Myocyte (in vitro differentiated cells): ENCODE measurements around the gene C11orf68. TPM values are rescaled to one million over a fixed set of nuclear protein-coding genes. Genes with fewer than 3 reads are reported as not detected.

ENCODE experiments used
- DNase-seq: peaks from one replicate; pipeline ENCODE4 v3.0.0-alpha.2; 2012; ENCODE audit warnings: low read depth
- total RNA-seq: library from RNA; depleted of rRNA; stranded (reverse); fragments of >200 nt; gene quantifications from 2 replicates; pipeline ENCODE4 v1.2.3, GENCODE V29; 2014

Gene C11orf68
- total RNA-seq, 1 donor from 2014 or later: 36.2 TPM

DNA sequence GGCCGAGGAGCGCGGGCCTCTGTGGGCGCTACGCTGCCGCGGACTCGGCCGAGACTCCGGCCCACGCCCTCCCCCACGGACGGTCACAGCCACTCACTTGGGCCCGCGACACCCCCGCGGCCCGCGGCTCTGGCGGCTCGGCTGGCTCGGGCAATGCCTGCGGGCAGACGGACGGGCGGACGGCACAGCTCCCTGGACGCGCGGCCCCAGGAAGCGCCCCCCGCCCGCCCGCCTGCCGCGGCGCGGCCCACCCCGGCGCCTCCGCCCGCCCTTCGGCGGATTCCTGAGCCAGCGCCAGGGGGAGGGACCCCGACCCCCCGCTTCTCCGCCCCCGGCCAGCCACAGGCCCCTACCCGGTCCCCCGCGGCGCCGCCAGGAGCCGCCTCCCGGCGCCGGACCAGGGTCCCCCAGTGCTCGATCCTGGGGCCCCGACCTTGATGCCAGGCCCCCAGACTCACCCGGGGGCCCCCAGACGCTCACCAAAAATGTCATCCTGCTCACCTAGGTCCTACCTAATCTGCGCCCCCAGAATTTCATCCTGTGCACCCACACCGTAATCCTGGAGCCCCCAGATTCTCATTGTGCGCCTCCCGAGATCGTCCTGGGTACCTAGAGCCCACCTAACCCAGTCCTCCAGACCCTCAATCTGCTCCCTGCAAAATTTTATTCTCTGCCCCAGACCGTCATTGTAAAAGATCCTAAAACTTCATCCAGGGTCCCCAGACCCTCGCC, 46.1 kb downstream of the C11orf68 start, which contains the start of gene EFEMP2:
EFEMP2 (minus strand) TSS at position 215 of the 732 bp plus-strand sequence. CDS start 446 bp downstream, outside the sequence.
- peak; percentile 48 for DNase-seq

DNA sequence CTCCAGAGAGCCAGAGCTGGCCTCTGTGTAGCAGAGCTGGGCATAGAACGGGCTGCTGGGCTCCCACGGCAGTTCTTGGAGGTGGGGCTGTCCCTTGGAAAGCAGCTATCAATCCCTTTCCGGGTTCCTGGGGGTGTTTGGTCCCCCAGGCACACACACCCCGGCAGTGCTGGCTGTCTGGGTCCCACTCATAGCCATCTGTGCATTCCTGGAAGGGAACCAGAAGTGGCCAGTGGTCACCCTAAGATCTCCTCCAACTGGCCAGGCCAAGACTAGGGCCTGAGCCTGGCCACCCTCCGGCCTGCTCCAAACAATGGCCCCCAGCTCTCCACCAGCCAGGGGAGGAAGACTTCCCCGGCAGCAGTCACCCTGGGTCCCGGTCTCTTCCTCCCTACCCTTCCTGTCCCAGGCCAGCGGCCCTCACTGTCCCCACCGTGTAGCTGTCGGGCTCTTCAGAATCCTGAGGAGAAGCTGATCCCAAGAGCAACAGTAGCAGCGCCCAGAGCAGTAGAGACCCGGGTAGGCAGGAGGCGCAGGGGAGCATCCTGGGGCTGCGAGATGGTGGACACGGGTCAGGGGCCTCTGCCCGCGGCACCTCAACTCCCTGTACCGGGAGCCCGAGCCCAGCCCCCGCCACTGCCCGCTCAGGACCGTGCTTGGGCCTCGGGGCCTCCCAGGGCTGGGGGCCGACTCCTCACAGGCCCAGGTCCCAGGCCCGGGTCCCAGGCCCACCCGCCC, 46.9 kb downstream of the C11orf68 start:
- peak; percentile 64 for DNase-seq

DNA sequence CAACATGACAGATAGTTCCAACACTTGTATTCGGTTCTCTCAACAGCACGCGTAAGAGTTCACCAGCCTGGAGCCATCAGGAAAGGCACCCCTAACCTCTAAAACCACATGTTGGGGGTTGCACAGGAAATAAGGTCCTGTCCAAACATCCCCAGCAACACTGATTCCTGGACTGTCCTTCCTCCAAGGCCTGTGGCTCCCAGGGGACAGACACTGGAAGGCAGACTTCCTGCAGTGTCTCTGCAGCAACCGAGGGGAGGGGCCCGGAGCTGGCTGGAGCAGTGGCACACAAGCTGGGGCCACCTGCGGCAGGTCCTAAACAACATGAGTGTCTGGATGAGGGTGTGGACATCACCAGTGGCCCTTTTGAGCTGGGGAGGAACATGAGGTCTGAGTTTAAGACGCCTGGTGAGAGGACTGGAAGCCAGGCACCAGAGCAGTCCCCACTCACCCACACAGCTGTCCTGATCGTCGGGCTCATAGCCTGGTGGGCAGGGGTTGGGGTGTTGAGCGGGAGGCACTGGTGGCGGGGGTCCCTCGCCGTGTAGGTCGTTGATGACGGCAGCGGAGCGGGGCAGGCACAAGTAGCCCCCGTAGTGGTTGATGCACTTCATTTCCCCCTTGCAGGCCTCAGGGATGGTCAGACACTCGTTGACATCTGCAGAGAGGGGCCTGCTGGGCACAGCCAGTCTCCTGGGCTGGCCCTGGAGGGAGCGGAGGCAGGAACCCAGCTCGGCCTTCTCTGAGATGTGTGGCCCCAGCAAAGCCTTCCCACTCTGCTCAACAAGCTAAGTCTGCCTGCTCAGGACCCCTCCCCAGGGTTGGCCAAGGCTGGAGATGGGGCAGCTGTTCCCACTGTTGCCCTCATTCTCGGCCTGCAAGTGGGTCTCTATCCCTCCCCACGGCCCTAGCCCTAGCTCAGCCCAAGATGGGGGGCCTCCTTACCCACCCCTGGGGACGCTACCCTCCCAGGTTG, 47.9 kb downstream of the C11orf68 start:
- DNase-seq: no peak

DNA sequence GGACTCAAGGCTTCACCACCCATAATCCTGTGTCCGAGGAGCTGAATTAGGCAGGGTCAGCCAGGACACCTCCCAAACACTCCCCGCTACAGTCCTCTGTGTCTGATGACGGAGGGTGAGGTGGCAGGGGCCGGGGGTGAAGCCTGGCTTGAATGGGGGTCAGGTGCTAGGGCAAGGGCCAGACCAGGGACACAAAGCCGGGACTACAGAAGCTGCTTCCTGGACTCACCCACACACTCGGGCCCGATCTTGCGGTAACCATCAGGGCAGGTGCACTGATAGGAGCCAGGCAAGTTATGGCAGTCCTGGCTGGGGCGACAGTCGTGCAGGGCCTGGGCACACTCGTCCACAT, 48.6 kb downstream of the C11orf68 start:
- no peak for DNase-seq

DNA sequence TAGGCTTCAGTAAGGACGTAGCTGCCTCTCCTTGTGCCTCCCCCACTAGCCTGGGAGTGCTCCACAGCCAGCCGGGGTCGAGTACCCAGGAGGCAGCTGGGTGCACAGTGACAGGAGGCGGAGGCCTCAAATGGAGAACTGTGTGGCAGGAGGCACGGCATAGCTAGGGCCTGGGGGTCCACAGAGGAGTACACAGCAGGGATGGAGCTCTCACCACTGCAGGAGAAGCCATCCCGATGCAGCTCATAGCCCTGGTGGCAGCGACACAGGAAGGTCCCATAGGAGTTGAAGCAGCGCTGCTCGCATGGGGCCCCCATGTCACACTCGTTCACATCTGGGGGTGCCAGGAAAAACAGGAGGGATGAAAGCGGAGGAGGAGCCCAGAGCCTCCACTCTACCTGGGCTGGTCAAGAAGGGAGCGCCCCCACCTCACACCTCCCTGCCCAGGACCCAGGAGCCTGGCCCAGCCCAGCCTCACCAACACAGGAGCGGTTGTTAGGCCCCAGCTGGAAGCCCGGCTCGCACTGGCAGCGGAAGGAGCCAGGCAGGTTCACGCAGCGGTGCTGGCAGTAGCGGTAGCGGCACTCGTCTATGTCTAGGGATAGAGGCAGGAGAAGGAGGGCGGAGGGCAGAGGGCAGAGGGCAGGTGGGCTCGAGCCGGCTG, 49.1 kb downstream of the C11orf68 start:
- no peak for DNase-seq

DNA sequence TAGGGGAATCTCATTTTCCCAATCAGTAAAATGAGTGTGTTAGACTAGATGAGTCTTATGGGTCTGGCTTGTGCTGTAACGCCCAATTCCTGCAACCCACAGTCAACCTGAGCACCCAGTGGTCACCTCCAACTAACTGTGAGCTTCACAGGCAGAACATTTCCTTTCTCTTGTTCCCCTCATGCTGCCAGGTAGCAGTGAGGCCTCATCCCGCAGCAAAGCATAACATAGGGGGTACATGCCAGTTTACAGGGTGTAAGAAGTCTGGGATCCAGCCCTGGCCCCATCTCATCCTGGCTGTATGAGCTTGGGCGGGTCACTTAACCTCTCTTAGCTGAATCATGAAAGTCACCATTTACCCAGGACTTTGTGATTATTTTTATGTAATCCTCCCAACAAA, 50.0 kb downstream of the C11orf68 start:
- no peak for DNase-seq

DNA sequence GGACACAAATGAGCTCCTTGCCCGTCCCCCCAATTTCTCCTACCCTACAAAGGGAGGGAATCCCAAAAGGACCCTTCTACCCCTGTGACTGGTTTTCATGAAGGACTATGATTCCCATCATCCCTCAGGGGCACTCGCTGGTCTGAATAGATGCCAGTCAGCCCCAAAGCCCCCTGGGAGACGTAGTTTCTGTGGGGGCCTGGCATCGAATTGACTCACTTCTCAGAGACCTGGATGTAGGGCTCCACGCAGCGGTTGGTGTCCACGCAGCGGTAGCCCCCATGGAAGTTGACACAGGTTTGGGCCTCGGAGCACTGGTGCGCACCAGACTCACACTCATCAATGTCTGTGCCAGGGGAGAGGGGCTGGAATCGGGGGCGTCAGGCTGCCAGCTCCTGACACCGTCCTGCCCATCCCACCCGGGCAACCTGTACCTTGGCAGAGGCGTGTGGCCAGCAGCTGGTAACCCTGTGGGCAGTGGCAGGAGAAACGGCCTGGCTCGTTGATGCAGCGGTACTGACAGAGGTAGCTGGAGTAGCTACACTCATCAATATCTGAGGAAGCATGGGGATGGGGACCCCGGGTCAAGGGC, 50.7 kb downstream of the C11orf68 start:
- DNase-seq: no peak

DNA sequence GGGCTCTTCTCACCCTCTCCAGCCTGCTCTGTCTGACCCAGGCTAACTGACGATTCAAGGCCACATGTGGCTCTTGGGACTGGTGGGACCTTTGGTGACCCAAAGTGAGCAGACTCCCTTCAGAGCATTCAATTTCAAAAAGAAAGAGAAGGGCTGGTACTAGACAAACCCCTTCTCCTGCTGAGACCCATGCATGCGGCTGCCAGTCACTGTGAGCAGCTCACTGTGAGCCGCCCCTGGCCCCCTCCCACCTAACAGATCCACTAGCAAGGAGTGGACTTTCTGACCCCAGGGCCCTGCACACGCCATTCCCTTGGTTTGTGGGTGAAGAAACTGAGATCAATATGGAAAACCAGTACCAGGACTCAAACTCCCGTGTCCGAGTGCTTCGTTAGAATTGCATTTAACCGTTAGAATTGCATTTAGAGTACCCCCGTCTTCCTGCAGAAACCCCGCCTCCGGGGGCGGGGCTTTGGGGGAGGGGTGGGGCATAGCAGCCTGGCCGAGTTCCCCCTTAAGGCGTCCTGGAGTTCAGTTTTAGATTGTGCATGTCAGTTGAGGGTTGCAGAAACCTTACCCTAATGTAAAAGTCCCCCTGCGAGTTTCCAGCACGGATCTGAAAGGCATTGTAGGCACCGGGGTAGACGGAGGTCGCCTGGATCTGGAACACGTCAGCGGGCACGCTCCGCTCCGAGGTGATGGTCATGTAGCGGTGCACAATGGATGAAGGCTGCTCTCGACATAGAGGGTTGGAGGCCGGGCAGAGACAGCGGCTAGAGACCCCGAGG, 51.4 kb downstream of the C11orf68 start:
- DNase-seq: no peak

Other genes with a start within 250 kb of the C11orf68 start
- gene KAT5, start 206.8 kb downstream of the C11orf68 start, total RNA-seq: 37.8 and 43.2 TPM in 2 replicates
- 37.1 and 83.3 TPM in 2 replicates for gene RNASEH2C, start 198.3 kb downstream of the C11orf68 start, total RNA-seq
- gene AP5B1, start 138.1 kb downstream of the C11orf68 start, total RNA-seq: 9.8 and 10.2 TPM in 2 replicates
- not detected in 2 replicates for gene OVOL1, start 132.0 kb downstream of the C11orf68 start, total RNA-seq
- 0.36 and 0.40 TPM in 2 replicates for gene SNX32, start 85.1 kb downstream of the C11orf68 start, total RNA-seq
- 748 and 837 TPM in 2 replicates for gene CFL1, start 60.9 kb downstream of the C11orf68 start, total RNA-seq
- gene MUS81, start 58.6 kb downstream of the C11orf68 start, total RNA-seq: 46.8 and 47.6 TPM in 2 replicates
- 124 and 141 TPM in 2 replicates for gene EFEMP2, start 46.3 kb downstream of the C11orf68 start, total RNA-seq
- not detected in 2 replicates for gene CTSW, start 39.2 kb downstream of the C11orf68 start, total RNA-seq
- gene FIBP, start 30.6 kb downstream of the C11orf68 start, total RNA-seq: 92.4 and 103 TPM in 2 replicates
- gene CCDC85B, start 28.4 kb downstream of the C11orf68 start, total RNA-seq: 76.4 and 102 TPM in 2 replicates
- 7.5 and 11.6 TPM in 2 replicates for gene FOSL1, start 18.7 kb downstream of the C11orf68 start, total RNA-seq
- gene DRAP1, start 364 bp upstream of the C11orf68 start, total RNA-seq: 133 and 165 TPM in 2 replicates
- not detected in 2 replicates for gene TSGA10IP, start 26.4 kb upstream of the C11orf68 start, total RNA-seq
- gene SART1, start 42.7 kb upstream of the C11orf68 start, total RNA-seq: 32.3 and 39.2 TPM in 2 replicates
- gene EIF1AD, start 83.1 kb upstream of the C11orf68 start, total RNA-seq: 39.4 and 41.3 TPM in 2 replicates
- gene BANF1, start 83.4 kb upstream of the C11orf68 start, total RNA-seq: 59.3 and 67.2 TPM in 2 replicates
- gene CST6, start 92.9 kb upstream of the C11orf68 start, total RNA-seq: 1.9 TPM in 1 of 2 replicates, not detected in the other
- not detected in 2 replicates for gene CATSPER1, start 107.4 kb upstream of the C11orf68 start, total RNA-seq
- gene GAL3ST3, start 130.1 kb upstream of the C11orf68 start, total RNA-seq: not detected in 2 replicates
- 115 and 134 TPM in 2 replicates for gene SF3B2, start 133.3 kb upstream of the C11orf68 start, total RNA-seq
- gene PACS1, start 151.2 kb upstream of the C11orf68 start, total RNA-seq: 25.4 and 26.6 TPM in 2 replicates